Thymus (tissue), 11 donors: ENCODE data around the gene GRPEL1. TPM values are rescaled to one million over a fixed set of nuclear protein-coding genes. Genes with fewer than 3 reads are reported as not detected.

ENCODE experiments used
- DNase-seq, 9 donors: peaks; one replicate each; pipeline ENCODE4 v3.0.0-alpha.2; 2013; ENCODE audit warnings: low spot score in 9 of 9, low read depth in 6 of 9, missing footprints in 1 of 9
- H3K27ac ChIP-seq, 2 donors: one replicate each; pipeline ENCODE4 v1.5.1; 2013; ENCODE audit warnings: control low read depth in 1 of 2, low read depth in 1 of 2, low read length in 1 of 2, mild to moderate bottlenecking in 1 of 2, moderate library complexity in 1 of 2
- H3K27me3 ChIP-seq, 2 donors: one replicate each; pipeline ENCODE4 v1.5.1; 2013; ENCODE audit warnings: low read length in 1 of 2; ENCODE audit not compliant: control insufficient read depth in 2 of 2, insufficient read depth in 1 of 2
- H3K36me3 ChIP-seq, 2 donors: one replicate each; pipeline ENCODE4 v1.5.1; 2013; ENCODE audit warnings: low read length in 1 of 2, mild to moderate bottlenecking in 1 of 2, moderate library complexity in 1 of 2; ENCODE audit not compliant: control insufficient read depth in 2 of 2, insufficient read depth in 2 of 2
- H3K4me1 ChIP-seq, 2 donors: one replicate each; pipeline ENCODE4 v1.5.1; 2013; ENCODE audit warnings: low read length in 2 of 2; ENCODE audit not compliant: control insufficient read depth in 2 of 2, insufficient read depth in 2 of 2
- H3K4me3 ChIP-seq, 2 donors: one replicate each; pipeline ENCODE4 v1.5.1; 2013; ENCODE audit warnings: low read length in 2 of 2, control low read depth in 1 of 2, mild to moderate bottlenecking in 1 of 2
- H3K9me3 ChIP-seq, 2 donors: one replicate each; pipeline ENCODE4 v1.5.1; 2013; ENCODE audit warnings: low read length in 1 of 2, mild to moderate bottlenecking in 1 of 2; ENCODE audit not compliant: control insufficient read depth in 2 of 2, insufficient read depth in 1 of 2
- WGBS: extraction: QIAGEN DNeasy Blood & Tissue Kit; methylation state at CpG from one replicate; pipeline ENCODE4 v1.1.7; 2013; 5-methylcytosine and 5-hydroxymethylcytosine counted together
- polyA plus RNA-seq: library from polyadenylated mRNA; stranded (reverse); fragments of 200-250 nt; gene quantifications from one replicate; pipeline ENCODE4 v1.2.3, GENCODE V29; 2013
- total RNA-seq: library from RNA; stranded (reverse); fragments of 120-200 nt; gene quantifications from one replicate; pipeline ENCODE4 v1.2.4, GENCODE V29; 2013
- donor health status: healthy.

GRPEL1 gene
- total and polyA plus RNA-seq, 2 donors = 20.4 to 29.7 TPM

DNA sequence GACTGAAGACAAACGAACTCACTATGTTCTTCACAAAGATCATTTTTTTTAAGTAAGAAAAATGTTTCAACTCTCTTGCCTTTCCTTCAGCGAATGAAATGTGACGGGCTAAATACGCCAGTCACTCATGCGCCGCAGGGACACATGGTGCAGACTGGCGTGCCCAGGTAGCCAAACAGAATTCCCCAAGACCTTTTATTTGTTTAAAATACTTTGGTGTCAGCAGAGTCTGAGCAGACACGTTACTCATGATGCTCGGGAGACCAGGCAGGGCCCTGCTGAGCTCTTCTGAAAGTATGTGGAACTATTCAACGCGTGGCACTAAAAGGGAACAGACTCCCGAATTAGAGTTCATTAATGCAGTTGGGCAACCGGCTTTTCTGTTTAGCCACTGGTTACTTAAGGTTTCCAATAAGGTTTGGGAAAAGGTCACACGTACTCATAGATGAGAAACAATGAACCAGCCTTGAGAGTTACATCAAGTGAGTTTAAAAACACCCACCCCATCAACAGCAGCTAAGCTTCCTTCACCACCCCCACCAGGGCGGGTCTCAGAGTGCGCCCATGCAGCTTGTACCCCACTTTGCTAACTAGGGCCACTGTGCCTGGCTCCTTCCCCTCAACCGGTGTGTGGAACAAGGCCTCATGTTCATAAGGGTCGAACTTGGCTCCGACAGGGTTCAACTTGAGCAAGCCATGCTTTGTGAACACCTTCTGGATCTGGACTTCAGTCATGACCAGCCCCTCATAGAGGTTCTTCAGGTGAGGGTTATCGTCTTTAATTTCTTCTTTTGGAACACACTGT is 7.3 kb downstream of the GRPEL1 start:
- peaks cover 42 to 63% of the 10 kb centered on the region in 2 donors for H3K36me3 ChIP-seq

GRCh38 chr4:7059662-7060061 is 8.2 kb downstream of the GRPEL1 start:
- no peaks in the 10 kb centered on the region for H3K27me3 ChIP-seq
- no peaks in the 10 kb centered on the region for H3K9me3 ChIP-seq
- no peak for DNase-seq
- WGBS = 94% methylated on average over 11 of the region's 11 CpGs
- H3K4me1 ChIP-seq = no peaks in the 10 kb centered on the region
- H3K4me3 ChIP-seq = no peak overlapping the region
- no peak overlapping the region for H3K27ac ChIP-seq
- peaks cover 50 to 66% of the 10 kb centered on the region in 2 donors for H3K36me3 ChIP-seq

More for the DNA sequence above, 7.3 kb downstream of the GRPEL1 start:
- H3K9me3 ChIP-seq = no peaks in the 10 kb centered on the region
- WGBS = 97% methylated on average over 20 of the region's 20 CpGs
- H3K27ac ChIP-seq = no peak overlapping the region
- H3K4me3 ChIP-seq = no peak overlapping the region
- no peaks in the 10 kb centered on the region for H3K4me1 ChIP-seq
- H3K27me3 ChIP-seq = no peaks in the 10 kb centered on the region
- DNase-seq = no peak

- Histone ChIP-seq H3K9me3 (no peaks in the 10 kb centered on the region), H3K4me3 (no peak overlapping the region), H3K27ac (no peak overlapping the region), H3K36me3 (peaks cover 56 to 68% of the 10 kb centered on the region in 2 donors), H3K4me1 (no peaks in the 10 kb centered on the region), H3K27me3 (no peaks in the 10 kb centered on the region)
- WGBS = over 99% methylated on average over 3 of the region's 3 CpGs
- DNase-seq = no peak
Measured at GRCh38 chr4:7058792-7059191, 9.1 kb downstream of the GRPEL1 start.

GRCh38 chr4:7055990-7056325 is 11.9 kb downstream of the GRPEL1 start:
- Histone ChIP-seq H3K4me1 (peaks cover 7 to 17% of the 10 kb centered on the region in 2 donors), H3K36me3 (peaks cover 46 to 49% of the 10 kb centered on the region in 2 donors)

DNA sequence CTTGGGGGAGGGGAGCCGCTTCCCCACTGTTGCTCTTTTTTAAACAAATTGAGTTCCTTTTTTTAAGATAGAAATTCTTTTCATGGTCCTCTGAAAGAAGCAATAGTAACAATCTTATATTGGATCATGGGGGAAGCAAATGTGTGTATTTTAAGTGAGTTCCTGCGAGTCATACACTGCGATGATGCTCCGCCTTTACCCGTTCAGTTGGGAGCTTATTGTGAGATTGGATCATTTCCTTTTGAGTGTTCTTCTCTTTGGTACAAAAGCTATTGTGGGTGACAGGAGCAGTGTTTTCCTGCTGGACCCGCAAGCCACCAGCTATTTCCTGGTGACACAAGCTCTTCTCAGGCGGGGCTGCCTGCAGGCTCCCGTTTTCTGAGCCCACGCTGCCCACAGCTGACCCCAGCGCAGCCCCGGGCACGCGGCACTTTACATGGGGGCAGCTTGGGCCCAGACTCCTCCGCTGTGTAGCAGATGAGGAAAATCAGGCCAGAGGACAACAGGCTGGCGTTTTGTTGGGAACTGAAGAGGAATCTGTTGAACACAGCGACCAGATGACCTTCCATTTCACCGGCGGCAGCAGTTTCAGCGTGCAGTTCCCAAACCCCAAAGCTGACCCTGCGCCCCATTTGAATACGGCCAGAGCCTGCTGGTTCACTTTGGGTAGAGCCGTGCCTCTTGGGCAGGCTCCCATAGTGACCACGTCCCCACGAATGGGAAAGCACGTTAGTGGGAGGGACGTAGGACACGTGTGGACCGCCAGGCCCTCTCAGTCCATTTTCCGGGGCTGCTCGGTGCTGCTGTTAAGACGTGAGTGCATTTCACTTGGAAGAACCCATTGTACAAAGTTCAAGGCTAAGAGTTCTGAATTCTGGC is 12.5 kb downstream of the GRPEL1 start:
- no peak overlapping the region for H3K4me3 ChIP-seq
- H3K27me3 ChIP-seq = no peaks in the 10 kb centered on the region
- no peaks in the 10 kb centered on the region for H3K9me3 ChIP-seq
- no peak overlapping the region for H3K27ac ChIP-seq
- 98% methylated on average over 31 of the region's 31 CpGs for WGBS
- peaks cover 7 to 17% of the 10 kb centered on the region in 2 donors for H3K4me1 ChIP-seq
- H3K36me3 ChIP-seq = peaks cover 41 to 43% of the 10 kb centered on the region in 2 donors
- DNase-seq = no peak

More at GRCh38 chr4:7055990-7056325, 11.9 kb downstream of the GRPEL1 start:
- WGBS = 98% methylated on average over 10 of the region's 10 CpGs
- no peak overlapping the region for H3K4me3 ChIP-seq
- DNase-seq = no peak
- no peak overlapping the region for H3K27ac ChIP-seq
- H3K27me3 ChIP-seq = no peaks in the 10 kb centered on the region
- H3K9me3 ChIP-seq = no peaks in the 10 kb centered on the region

GRCh38 chr4:7054106-7054880 is 13.6 kb downstream of the GRPEL1 start:
- Histone ChIP-seq H3K36me3 (peaks cover 34 to 39% of the 10 kb centered on the region in 2 donors), H3K9me3 (no peaks in the 10 kb centered on the region), H3K4me3 (no peak overlapping the region), H3K27ac (no peak overlapping the region), H3K4me1 (peaks cover 7 to 17% of the 10 kb centered on the region in 2 donors), H3K27me3 (no peaks in the 10 kb centered on the region)
- 98% methylated on average over 52 of the region's 52 CpGs for WGBS
- no peak for DNase-seq

GRCh38 chr4:7052923-7053715 is 14.7 kb downstream of the GRPEL1 start:
- no peak overlapping the region for H3K27ac ChIP-seq
- no peak for DNase-seq
- no peak overlapping the region for H3K4me3 ChIP-seq
- peaks cover 33 to 39% of the 10 kb centered on the region in 2 donors for H3K36me3 ChIP-seq
- WGBS = 49% methylated on average over 20 of the region's 20 CpGs
- peaks cover 7 to 17% of the 10 kb centered on the region in 2 donors for H3K4me1 ChIP-seq
- no peaks in the 10 kb centered on the region for H3K27me3 ChIP-seq
- H3K9me3 ChIP-seq = no peaks in the 10 kb centered on the region

DNA sequence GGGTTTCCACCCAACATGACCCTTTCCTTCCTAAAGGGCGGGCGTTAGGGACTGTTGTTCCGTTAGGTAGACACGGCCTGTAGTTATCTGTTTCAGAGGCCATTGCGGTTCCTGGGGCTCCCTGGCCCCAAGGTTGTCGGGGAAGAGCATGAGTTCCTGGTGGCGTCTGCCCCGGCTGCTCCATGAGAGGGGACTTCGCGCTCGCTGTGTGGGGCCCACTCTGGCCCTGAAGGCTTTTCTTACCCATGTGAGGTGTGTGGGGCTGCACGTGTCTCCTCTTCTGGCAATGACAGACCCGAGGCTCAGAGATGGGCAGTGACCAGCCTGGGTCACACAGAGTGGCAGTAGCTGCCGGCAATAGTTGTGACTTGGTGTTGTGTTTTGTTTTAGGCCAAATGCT is 15.6 kb downstream of the GRPEL1 start:
- 94% methylated on average over 14 of the region's 14 CpGs for WGBS
- Histone ChIP-seq H3K4me1 (peaks cover 7 to 17% of the 10 kb centered on the region in 2 donors), H3K27ac (no peak overlapping the region), H3K9me3 (no peaks in the 10 kb centered on the region), H3K27me3 (no peaks in the 10 kb centered on the region), H3K36me3 (peaks cover 33 to 39% of the 10 kb centered on the region in 2 donors), H3K4me3 (no peak overlapping the region)
- DNase-seq = no peak
